AG09319 (cell line): Measurements from ENCODE around the gene COQ3.
A peak's percentile ranks its signal among the peaks of the same experiment; 100 is the strongest.
"Not testable (repeated sequence)": the region's sequence is repeated elsewhere in the genome, so short reads cannot be mapped to it uniquely, and the experiment has no call there.

Experiments used
- DNase-seq: peaks from one replicate; pipeline ENCODE4 v3.0.0-alpha.2; 2010; ENCODE audit warnings: low read depth; ENCODE audit errors: extremely low read depth
- TF ChIP-seq, protein P1 (sequence below): IDR thresholded peaks from 2 replicates; pipeline ENCODE4 v1.5.1; 2011; ENCODE audit warnings: low read depth, mild to moderate bottlenecking, inconsistent platforms, low read length, moderate library complexity

Gene COQ3

DNA sequence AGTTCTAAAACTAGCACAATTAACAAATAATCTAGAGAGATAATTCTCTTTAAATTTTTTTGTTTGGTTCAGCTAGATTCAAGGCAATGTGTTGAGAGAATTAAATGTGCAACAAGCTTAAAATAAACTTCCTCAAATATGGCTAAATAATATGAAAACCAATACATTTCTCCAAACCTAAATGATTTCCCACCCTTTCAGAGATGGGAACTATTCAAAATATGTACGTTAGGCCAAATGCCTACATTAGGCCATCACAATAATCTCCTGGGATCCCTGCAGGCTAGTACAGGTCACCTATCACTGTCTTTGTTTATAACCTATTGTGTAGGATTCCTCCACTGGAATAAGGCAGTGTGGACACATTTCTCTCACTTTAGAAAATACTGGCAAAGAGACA, 46.2 kb downstream of the COQ3 start:
- TF ChIP-seq, protein P1, sequence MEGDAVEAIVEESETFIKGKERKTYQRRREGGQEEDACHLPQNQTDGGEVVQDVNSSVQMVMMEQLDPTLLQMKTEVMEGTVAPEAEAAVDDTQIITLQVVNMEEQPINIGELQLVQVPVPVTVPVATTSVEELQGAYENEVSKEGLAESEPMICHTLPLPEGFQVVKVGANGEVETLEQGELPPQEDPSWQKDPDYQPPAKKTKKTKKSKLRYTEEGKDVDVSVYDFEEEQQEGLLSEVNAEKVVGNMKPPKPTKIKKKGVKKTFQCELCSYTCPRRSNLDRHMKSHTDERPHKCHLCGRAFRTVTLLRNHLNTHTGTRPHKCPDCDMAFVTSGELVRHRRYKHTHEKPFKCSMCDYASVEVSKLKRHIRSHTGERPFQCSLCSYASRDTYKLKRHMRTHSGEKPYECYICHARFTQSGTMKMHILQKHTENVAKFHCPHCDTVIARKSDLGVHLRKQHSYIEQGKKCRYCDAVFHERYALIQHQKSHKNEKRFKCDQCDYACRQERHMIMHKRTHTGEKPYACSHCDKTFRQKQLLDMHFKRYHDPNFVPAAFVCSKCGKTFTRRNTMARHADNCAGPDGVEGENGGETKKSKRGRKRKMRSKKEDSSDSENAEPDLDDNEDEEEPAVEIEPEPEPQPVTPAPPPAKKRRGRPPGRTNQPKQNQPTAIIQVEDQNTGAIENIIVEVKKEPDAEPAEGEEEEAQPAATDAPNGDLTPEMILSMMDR: no peak
- no peak for DNase-seq

DNA sequence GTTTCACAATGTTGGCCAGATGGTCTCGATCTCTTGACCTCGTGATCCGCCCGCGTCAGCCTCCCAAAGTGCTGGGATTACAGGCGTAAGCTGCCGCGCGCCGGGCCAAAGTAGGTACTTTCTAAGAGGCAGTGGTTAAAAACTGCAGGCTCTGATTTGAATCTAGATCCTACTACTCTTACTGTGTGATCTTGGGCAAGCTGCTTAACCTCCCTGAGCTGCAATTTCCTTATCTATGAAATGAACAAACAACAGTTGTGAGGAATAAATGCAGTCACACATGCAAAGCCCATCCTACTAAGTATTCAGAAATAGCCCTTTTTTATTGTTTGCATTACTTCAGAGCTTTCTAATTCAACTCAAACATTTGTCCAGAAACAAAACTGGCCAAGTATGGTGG, 47.4 kb downstream of the COQ3 start:
- TF ChIP-seq, protein P1: no peak

DNA sequence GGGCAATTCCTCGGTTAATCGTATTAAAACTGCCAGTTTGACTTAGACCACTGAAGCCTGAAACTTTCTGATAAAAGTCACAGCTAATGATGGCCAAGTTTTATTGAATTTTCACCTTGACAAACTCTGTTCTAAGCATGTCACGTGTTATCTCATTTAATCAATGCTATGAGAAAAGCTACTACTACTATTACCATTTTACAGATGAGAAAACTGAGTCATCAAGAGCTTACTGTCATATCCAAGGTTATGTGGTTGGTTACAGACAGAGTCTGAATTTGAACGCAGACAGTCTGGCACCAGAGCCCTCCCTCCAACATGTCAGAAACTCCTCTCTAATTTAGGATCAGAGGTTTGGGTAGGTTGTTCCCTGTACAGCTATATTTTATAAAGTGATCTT, 48.8 kb downstream of the COQ3 start:
- TF ChIP-seq, protein P1: no peak

More for the DNA sequence above, 47.4 kb downstream of the COQ3 start:
- DNase-seq: no peak

DNA sequence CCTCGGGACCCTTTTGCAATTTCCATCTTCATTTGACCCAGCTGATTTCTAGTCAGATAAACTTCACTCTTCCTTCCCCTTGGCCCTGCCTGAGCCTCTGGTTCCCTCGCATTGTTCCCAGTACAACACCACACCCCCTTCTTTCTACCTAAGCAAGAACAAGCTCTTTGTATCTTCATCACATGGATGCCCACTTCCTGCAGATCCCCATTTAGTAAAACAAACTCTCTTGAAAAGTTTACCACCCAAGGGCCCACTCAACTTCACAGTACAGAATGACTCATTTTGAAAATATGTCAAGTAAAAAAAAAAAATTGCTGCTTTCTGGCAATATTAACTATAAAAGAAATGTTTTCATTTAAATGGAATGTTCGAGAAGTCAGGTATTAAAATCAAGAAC, 49.7 kb downstream of the COQ3 start:
- TF ChIP-seq, protein P1: no peak
- DNase-seq: no peak

More for the DNA sequence above, 48.8 kb downstream of the COQ3 start:
- no peak for DNase-seq

DNA sequence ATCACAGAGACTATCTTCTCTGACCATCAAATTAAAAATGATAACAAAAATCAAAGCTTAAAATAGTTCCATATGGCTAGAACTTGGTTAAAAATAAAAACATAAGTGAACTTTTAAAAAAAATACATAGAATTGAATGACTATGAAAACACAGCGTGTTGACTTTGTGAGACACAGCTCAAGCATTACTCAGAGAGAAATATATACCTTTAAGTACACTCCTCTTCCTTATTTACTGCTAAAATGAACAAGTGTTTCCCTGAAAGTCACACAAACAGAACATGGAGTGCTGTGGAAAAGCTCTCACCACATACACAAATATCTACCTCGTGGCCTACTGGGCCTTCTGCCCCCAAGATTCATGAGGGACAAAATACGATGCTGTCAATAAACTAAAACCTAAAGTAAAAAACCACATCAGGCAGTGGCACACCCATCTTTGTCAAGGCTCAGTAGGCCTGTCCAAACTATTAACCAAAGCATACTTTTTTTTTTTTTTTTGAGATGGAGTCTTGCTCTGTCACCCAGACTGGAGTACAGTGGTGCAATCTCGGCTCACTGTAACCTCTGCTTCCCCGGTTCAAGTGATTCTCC, 52.0 kb downstream of the COQ3 start:
- TF ChIP-seq, protein P1: no peak
- DNase-seq: no peak

DNA sequence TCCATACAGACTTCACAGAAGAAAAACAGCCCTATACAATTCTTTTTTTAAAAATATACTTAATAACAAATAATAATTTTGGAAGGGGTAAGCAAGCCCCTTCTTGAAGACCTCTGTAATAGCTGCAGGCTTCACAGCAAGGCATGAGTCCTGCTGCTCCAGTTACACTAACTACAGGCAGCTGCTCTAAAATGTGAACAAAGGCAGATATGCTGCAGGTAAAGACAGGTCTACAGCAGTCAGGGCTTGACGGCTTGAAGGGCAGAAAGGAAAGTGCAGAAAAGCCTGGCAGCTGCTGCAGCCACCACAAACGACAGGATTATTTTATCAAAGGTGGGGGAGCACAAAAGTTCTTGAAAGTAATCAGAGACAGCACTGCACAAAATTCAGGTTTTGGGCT, 55.8 kb downstream of the COQ3 start:
- DNase-seq: no peak

DNA sequence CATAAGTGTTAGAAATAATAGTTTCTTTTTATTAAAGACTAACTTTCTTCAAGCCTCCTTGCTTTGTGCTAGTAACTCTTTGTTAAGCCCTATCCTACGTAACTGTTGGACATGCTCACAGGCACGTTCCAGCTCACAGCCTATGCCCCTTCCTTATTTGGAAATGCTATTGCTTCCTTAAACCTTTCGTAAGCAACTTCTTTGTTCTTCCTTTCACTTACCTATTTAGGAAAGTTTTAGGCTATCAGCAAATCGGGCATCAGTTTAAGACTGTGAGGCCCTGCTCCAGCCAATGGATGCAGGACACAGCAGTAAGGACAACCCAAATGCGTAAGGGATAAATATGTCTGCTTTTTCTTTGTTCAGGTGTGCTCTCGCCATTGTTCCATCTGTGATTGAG, 58.7 kb downstream of the COQ3 start:
- DNase-seq: not testable (repeated sequence)

More for the DNA sequence above, 55.8 kb downstream of the COQ3 start:
- TF ChIP-seq, protein P1: no peak

DNA sequence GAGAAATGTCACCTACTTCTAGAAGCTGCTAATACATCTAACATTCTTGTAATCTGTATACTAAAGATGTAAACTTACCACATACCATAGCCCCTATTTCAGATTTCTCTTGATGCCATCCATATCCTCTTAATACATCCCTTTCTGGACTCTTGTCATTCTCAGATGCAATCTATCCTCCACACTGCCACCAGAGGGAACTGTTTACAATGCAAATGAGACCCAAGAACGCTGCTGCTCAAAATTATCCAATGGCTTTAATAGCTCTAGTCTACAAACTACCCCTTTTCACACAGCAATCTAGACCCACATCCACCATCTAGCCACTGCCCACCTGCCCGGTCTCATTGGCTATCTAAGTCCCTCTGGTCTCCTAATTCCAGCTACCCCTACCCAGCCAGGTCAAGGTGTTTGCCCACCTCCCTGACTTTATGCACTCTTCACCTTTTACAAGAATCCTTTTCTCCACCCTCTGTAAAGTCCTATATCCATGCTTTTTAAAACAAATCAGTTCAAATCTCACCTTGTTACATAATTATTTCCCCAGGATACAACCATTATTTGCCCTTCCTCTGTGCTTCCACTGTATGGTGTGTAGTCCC, 59.4 kb downstream of the COQ3 start:
- peak; percentile 7 for DNase-seq
- TF ChIP-seq, protein P1: peak; percentile 59
